GM21360 (cell line): ENCODE measurements around the gene TMEM86B.
"Not testable (repeated sequence)": the region's sequence is repeated elsewhere in the genome, so short reads cannot be mapped to it uniquely, and the experiment has no call there.

Source experiments
- ATAC-seq: cut with Tn5 transposase; IDR thresholded peaks from one replicate; pipeline ENCODE4 v1.9.1; 2021; ENCODE audit warnings: mild to moderate bottlenecking, moderate library complexity; ENCODE audit not compliant: unreplicated experiment

TMEM86B gene

DNA sequence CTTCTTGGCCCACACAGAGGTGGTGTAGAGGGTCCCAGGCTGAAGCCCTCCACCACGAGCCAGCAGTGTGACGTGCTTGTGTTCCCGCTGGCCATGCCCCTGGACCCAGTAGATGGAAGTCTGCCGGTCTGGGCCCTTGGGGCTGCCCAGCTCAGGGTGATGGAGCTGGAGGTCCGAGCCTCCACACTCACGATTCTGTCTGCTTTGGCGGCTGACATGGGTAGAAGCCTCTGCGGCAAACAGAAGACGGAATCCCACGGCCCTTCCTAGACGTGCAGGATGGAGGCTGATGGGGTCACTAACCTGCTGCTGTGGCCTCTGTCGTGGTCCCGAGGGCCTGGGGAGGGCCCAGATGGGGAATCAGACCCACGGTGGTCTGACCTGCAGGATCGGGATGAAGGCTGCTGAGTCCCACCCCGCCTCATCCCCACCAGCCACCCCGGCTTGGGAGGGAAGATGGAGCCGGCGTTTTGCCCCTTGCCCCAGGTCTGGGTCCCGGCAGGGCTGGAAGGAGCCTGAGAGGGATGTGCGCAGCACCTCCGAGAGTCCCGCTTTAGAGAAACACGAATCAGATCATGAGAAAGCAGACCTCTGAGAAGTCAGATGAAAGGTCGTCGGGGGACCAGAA is 4.4 kb downstream of the TMEM86B start:
- no peak for ATAC-seq

DNA sequence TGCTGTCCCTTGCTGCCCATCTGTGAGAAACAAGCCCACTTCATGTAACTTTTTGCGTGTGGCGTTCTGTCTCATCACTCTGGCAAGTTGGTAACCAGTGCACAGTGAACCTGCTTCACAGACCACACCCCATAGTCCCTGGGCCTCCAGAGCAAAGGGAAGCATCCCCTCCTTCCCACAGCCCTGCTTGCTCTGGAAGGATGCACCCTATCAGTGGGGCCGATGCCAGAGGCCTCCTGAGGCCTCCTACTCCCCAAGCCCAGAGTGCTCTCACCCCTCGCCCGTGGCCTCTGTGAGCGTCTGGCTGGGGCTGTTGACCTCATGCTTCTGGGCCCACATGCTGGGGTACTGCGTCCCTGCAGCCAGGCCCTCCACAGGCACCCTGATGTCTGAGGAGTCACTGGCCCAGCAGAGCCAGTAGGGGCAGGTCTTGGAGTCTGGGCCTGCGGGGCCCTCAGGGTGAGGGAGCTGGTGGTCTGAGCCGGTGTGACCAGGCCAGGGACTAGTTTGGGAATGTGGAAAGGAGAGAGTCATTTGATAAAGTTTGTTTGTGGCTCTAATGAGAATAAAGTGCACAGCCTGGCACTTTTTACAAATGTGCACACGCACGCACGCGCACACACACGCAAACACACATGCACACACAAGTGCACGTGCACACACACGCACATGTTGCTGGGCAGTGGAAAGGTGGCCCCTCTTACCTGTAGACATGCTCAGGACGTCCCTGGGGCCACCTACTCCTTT is 5.1 kb downstream of the TMEM86B start:
- ATAC-seq = no peak

- ATAC-seq = no peak
Observed at GRCh38 chr19:55220525-55220924, 8.0 kb downstream of the TMEM86B start.

- ATAC-seq = no peak
Observed at GRCh38 chr19:55216461-55217198, 11.9 kb downstream of the TMEM86B start.

DNA sequence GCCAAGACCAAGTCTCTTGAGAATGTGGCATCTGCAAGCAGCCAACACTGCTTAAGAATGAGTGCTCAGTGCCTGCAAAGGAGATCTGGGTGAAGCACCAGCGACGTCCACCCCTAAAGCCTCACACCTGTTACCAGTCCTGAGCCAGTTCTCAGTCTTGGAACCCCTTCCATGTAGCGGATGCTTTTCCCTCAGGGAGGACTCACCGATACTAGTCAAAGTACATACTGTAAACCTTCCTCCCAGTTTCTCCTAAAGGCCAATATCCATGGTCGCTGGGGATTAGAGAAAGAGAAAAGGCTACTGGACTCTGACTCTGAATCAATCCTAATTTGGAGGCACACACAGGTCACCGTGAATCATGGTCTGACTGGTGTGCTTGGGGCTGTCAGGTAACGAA is 15.0 kb downstream of the TMEM86B start:
- no peak for ATAC-seq

DNA sequence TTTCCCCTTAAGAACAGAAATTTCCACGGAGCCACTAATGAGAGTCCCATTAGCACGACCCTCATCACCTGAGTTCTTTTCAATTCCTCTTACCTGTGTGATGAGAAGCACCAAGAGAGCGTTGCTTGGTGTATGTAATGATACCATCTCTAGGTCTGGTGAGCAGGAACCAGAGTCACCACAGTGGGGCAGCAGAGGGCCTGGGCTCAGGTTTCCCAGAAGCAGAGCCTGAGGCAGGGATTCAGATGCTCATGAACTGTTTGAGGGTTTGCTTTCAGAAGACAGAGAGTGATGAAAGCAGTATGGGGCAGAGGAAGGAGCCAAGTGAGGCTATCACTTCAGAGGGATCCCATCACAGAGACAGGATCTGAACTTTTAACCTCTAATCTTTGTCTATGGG is 16.1 kb downstream of the TMEM86B start:
- no peak for ATAC-seq

- no peak for ATAC-seq
Observed at GRCh38 chr19:55209693-55210472, 18.7 kb downstream of the TMEM86B start.

DNA sequence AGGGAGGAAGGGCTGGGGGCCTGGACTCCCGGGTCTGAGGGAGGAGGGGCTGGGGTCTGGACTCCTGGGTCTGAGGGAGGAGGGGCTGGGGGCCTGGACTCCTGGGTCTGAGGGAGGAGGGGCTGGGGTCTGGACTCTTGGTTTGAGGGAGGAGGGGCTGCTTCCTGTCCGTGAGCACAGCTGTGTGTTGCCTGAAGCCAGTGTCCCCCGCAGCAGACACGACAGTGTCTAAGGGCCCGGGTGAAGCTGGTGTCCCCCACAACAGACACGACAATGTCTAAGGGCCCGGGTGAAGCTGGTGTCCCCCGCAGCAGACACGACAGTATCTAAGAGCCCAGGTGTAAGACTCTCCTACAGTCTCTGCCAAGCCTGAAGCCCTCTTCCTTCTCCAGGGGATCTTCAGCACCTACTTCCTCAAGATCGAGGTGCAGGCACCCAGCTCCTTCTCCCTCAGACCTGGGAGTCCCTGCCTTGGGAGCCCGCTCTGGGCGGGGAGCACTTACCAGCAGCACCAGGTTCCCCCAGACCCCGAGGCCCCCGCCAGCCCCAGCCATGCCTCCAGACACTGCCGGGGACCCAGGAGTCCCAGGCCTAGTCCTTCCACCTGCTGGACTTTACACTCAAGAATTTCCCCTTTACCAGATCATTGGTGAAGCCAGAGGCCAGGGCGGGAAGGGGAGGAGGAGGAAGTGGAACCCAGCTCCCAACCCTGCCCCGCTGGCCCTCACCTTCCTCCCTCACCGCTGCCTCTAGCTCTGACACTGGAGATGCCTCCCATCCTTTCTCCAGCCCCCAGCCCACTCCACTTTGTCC is 19.5 kb downstream of the TMEM86B start, which contains the start of gene PTPRH:
Gene PTPRH (minus strand): TSS at position 622 of the 813 bp plus-strand sequence. CDS start 68 bp downstream, at position 554.
- ATAC-seq = no peak

DNA sequence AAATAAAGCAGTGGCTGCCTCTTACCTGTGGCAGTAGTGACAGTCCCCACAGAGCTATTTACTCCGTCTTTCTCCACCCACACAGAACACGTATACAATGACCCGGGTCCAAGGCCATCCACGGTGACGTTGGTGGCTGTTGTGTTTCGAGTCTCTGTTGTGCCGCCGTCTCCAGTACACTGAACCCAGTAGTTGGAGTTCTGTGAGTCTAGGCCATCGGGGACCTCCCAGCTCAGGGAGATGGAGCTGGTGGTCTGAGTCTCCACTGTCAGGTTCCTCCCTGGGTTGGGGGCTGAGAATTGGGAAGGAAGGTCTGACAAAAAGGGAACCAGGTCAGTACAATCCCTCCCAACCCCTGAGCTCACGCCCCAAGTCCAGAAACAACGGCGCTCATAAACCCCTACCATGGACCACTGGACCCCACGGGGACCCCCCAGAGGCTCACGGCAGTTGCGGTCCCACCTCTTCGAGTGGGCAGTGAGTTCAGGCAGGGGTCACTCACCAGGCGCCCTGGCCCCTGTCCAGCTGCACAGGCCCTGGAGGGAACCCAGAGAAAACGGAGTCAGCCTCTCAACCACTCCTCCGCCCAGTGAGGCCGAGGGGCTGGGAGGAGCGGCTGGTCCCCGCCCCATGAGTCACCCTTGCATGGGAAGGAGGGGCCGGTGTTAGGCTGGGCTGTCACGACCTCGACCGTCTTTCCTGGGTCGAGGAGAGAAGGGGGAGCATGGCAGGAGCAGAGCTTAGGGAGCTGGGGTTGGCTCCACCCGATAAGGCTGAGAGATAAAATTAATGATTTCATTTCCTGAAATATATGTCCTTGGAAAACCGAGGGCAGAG is 21.7 kb downstream of the TMEM86B start:
- no peak for ATAC-seq

- not testable (repeated sequence) for ATAC-seq
Observed at GRCh38 chr19:55202199-55202598, 26.4 kb downstream of the TMEM86B start.

DNA sequence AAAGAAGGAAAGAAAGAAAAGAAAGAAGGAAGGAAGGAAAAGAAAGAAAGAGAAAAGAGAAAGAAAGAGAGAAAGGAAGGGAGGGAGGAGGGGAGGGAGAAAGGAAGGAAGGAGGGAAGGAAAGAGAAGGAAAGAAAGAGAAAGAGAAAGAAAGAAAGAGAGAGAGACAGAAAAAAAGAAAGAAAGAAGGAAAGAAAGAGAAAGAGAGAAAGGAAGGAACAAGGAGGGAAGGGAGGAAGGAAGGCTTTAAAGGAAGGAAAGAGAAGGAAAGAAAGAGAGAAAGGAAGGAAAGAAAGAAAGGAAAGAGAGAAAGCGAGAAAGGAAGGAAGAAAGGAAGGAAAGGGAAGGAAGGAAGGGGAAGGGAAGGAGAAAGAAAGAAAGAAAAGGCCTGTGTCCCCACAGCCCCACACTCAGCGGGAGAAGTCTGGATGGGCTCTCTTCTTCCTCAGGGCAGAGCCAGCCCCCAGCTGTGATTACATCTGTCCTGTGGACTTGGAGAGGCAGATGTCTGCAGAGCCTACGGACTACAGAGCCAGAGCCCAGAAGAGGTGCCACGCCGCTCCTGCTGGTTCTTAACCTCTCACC is 28.9 kb downstream of the TMEM86B start:
- no peak for ATAC-seq

DNA sequence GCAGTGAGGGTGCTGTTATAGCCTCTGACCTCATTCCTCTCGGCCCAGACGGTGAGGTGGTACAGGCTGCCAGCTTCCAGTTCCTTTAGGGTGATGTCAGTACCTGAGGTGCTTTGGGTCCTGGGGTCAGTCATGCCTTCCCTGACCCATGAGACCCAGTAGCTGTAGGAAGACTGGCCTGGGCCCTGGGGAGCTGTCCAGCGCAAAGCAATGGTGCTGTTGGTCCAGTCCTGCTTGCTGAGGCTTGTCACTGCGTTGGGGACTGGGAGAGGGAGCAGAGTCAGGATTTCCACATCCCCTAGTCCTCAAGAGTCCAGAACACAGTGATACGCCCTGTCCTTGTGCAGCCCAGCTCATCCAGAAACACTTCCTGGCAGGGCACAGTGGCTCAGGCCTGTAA is 29.9 kb downstream of the TMEM86B start:
- no peak for ATAC-seq

DNA sequence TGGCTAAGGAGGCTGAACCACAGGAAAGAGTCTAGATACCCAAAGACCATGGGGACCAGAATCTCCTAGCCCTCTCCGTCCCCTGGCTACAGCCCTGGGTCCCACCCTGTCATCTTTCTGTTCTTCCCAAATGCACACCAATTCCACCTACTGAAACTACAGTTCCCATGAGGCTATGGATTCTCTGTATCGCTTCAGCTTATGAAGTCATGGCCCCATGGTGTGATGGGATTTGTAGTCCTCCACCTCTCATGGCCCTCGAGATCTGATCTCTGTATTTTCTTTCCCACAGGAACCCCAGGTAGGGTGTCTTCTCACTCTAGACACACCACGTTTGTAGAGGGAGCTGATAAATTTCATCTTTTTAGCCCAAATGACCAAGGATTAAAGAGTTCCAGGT is 31.0 kb downstream of the TMEM86B start:
- ATAC-seq = no peak

GRCh38 chr19:55196803-55197202 is 31.8 kb downstream of the TMEM86B start:
- no peak for ATAC-seq

- ATAC-seq = no peak
Observed at GRCh38 chr19:55193481-55193880, 35.1 kb downstream of the TMEM86B start.

DNA sequence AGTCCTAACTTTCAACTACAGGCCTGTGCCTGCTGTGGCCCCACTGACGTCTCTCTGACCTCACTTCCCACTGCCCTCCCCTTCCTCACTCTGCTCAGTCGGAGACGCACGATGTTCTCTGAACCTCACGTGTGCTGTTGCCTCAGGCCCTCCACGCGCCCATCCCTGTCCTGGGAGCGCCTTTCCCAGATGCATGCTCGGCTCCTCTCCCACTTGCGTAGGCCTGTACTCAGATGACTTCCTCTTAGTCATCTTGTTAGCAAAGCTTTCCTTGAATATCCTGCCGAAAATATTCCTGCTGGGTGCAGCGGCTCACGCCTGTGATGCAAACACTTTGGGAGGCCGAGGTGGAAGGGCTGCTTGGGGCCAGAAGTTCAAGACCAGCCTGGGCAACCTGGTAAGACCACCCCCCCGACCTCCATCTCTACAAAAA is 39.1 kb downstream of the TMEM86B start:
- no peak for ATAC-seq

GRCh38 chr19:55188625-55189024 is 39.9 kb downstream of the TMEM86B start:
- no peak for ATAC-seq

DNA sequence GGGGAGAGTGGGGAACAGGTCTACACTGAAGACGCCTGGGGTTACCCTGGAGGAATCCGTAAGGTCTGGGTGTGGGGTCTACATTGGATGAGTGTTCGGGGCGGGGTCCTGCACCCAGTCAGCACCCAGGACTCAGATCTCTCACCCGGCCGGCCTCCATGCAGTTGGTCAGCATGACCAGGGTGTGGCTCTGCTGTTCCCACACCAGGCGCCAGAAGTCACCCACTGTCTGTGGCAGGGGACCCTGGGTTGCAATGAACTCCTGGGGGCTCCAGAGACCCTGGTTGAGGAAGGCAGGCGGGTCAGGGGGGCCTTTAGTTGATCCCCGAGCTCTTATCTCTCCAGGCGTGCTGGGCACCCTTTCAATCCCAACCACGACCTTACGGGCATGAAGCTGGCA is 42.5 kb downstream of the TMEM86B start:
- ATAC-seq = no peak

DNA sequence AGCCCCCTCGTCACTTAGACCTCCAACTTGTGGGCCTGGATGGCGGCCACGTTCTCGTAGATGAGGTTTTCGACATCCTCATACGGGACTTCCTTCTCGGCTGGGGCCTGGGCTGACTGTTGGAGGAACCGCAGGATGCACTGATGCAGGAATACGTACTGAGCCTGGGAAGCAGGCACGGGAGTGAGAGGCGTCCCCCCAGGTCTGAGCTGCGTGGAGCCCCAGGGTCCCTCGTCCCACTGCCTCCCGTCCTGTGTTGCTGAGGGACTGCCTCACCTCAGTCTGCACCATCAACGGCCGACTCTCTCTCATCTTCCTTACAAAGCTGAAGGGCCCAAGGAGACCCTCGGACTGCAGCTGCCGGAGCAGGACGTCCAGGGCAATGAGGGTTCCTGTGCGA is 46.8 kb downstream of the TMEM86B start:
- ATAC-seq = no peak
